ENCODE measurements around the gene KRT86.
"Not testable (repeated sequence)": the region's sequence is repeated elsewhere in the genome, so short reads cannot be mapped to it uniquely, and the experiment has no call there.

KRT86 gene

DNA sequence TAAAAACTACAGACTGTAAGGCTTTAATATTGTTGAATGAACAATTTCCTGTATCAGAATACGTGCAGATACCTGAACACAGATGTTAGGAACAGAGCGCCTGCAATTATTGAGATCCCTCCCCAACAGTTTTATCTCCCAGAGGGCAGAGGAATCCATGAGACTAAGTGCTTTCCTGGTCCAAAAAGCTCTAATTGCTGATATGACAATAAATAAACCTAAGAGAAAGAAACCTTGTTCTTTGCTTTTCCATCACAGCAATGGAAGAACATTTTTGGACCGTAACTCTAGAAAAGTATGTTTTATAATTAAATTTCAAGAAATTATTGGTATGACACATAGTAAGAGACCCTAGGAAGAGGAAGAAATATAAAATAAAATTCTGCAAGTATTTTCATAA, 59.7 kb downstream of the KRT86 start:
- DNase-seq (ENCODE audit: low spot score): no peak

DNA sequence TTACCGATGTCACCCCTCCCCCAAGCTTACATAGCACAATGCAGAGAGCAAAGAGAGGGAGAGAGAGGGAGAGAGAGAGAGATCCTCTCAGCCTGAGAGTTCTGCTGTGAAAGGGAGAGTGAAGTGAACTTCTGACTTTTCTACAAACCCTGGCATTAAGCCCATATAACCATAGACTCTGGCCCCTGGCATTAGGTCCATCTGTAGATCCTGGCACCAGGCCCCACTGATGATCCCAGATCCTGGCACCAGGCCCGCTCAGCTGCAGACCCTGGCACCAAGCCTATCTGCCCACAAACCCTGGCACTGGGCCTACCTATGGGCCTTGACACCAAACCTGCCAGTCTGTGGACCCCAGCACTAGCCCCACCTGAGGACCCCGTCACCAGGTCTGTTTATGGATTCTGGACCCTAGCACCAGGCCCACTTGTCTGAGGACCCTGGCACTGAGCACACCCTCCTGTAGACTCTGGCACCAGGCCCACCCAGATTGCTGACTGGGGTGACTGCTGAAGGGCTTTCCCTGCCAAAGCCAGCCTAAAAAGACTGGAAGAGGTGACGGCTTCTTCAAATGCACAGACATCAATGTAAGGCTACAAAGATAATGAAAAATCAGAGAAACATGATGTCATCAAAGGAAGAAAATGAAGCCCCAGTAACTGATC, 61.3 kb downstream of the KRT86 start:
- DNase-seq (ENCODE audit: low spot score): no peak

DNA sequence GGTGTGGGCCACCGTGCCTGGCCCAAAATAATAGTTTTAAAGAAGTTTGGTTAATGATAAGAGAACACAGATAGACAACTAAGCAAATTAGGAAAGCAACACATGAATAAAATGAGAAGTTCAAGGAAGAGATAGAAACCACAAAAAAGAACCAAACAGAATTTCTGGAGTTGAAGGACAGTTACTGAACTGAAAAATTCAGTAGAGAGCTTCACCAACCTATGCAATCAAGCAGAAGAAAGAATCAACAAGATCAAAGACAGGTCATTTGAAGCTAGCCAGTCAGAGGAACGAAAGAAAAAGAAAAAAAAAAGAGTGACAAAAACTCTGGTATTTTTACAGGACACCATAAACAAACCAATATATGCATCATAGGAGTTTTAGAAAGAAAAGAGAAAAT, 62.2 kb downstream of the KRT86 start:
- DNase-seq (ENCODE audit: low spot score): no peak

DNA sequence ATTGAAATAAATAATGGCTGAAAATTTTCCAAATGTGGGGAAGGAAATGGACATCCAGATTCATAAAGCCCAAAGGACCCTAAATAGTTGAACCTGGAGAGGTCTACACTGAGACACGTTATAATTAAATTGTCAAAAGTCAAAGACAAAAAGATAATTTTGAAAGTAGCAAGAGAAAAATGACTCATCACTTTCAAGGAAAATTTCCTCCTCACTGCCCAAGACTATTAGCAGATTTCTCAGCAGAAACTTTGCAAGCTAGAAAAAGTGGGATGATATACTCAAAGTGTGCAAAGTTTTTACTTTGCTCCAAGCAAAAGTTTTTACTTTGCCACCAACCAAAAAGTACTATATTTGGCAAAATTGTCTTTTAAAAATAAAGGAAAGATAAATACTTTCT, 62.6 kb downstream of the KRT86 start:
- no peak for DNase-seq (ENCODE audit: low spot score)

DNA sequence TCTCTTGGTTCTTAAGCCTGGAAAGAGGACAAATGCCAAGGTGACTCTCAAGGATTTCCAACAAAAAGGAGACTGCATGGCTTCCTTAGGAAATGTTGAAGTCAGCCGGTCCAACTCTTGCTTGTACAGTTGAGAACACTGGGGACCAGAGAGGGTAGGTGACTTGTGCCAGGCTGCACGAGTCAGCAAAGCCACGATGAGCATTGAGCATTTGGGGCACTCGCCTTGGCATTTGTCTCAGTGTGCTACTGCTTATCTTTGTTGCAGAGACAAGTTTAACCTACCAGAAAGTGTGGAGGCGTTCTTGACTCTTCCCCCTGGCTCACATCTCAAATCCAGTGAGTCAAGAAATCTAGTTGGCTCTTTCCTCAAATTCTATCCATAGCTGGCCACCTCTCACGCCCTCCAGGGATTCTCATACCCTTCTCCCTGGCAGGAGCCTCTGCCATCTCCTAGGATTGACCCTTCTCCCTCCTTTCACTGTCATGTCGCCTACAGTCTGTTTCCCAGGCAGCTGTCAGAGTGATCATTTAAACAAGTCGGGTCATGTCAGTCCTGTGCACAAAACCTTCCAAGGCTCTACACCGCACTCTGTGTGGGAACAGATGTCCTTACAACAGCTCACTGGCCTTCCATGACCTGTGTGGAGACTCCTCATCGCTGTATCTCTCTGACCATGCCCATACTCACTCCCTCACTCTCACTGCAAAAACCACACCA, 64.0 kb downstream of the KRT86 start:
- DNase-seq (ENCODE audit: low spot score): no peak

DNA sequence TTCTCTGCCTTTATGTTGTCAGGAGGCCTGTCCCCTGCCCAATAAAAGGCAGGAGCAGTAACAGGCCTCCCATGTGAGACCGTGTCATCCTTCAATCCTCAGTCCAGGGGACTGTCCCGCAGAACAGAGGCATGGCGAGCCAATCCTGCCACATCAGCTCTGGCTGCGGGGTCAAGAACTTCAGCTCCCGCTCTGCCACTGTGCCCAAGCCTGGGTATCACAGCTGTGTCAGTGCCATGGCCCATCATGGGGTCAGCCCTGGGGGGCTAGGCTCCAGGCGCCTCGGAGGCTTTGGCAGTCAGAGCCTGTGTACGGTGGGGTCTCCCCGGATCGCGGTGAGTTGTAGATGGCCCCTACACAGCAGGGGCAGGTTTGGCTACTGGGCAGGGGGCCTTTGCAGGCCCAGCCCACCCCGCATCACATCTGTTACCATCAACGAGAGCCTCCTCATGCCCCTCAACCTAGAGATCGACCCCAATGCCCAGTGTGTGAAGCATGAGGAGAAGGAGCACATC, 66.7 kb downstream of the KRT86 start:
- no peak for DNase-seq (ENCODE audit: low spot score)

GRCh38 chr12:52342781-52343490, 68.5 kb downstream of the KRT86 start:
- DNase-seq (ENCODE audit: low spot score): no peak

- no peak for DNase-seq (ENCODE audit: low spot score)
Observed at GRCh38 chr12:52343550-52343949, 69.1 kb downstream of the KRT86 start.

DNA sequence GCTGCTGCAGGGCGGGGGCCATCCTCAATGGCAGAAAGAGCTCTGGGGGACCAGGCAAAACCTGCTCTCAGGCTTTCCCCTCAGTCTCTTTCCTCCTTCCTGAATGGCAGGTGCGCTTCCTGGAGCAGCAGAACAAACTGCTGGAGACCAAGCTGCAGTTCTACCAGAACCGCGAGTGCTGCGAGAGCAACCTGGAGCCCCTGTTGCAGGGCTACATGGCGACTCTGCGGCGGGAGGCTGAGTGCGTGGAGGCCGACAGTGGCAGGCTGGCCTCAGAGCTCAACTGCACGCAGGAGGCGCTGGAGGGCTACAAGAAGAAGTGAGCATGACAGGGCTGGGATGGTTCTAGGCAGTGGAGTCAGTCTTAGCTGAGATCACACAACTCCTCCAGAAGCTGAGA, 69.7 kb downstream of the KRT86 start:
- no peak for DNase-seq (ENCODE audit: low spot score)

GRCh38 chr12:52345041-52345440, 70.6 kb downstream of the KRT86 start:
- DNase-seq (ENCODE audit: low spot score): not testable (repeated sequence)

DNA sequence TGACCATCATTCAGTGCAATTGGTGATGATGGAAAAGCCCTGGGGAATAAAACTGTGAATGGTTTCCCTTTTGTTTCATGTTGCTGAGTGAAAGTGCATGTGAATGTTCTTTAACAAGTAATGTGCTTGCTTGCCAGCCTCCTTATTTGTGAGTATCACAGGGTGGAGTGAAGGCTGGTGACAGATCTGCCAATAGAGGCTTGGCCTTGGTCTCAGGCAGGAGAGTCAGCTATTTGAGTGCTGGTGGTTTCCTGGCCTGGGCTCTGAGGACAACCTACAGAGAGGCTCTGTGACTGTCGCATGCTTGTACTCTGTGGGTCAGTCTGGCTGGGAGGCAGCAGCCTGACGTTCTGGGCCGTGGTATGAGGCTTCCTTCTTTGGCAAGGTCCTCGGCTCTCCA, 72.1 kb downstream of the KRT86 start:
- no peak for DNase-seq (ENCODE audit: low spot score)

GRCh38 chr12:52347016-52347415, 72.6 kb downstream of the KRT86 start:
- no peak for DNase-seq (ENCODE audit: low spot score)

DNA sequence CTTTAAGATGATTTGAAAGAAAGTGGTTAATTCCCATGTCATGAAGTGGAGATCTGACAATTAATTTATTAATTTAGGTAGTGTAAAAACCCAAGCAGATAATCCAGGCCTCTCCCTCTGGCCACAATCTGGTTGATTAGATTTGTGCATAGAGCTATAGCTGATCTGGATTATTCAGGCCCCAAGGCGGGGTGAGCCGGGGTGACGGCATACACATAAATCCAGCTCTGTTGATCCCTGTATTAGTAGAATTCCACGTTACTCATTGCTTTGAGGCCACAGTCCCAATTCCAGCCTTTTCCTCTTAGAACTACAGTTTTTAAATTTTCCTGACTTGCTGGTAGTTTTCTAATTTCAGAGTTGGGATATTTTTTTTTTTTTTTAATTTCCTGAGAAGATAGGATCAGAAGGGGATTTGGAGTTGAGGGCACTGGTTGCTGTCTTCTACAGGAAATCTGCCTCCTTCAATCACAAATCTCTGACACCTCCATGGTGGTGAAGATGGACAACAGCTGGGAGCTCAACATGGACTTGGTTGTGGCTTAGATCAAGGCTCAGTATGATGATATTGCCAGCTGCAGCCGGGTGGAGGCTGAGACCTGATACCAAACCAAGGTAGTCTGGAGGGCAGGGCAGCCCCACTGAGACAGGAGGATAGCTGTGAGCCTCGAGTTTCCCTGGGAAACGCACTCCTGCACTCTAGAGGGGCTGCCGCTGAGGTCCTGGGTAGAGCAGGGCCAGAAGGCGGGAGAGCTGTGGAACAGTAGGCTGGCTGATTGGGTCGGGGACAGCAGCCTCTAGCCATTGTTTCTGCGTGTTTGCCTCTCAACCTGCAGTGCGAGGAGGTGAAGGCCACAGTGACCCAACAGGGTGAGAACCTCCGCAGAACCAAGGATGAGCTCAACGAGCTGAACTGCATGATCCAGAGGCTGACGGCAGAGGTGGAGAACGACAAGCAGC, 73.4 kb downstream of the KRT86 start:
- DNase-seq (ENCODE audit: low spot score): no peak

DNA sequence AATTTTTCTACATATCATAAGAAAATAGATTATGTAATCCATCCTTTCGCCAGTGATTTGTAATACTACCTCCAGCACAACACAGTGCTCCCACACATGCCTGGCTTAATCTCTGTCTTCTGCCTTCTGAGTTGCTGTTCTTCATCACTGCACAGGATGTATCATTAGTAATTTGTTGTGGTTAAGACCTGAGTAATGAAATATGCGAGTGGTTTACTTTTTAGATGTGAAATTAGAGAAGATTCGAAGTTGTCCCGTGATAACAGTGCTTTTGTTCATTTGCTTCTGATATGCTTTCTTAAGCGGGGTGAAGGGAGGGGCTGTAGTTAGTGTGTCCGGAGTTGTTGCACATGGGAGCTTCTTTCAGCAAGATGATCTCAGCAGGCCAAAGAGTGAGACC, 74.8 kb downstream of the KRT86 start:
- no peak for DNase-seq (ENCODE audit: low spot score)

DNA sequence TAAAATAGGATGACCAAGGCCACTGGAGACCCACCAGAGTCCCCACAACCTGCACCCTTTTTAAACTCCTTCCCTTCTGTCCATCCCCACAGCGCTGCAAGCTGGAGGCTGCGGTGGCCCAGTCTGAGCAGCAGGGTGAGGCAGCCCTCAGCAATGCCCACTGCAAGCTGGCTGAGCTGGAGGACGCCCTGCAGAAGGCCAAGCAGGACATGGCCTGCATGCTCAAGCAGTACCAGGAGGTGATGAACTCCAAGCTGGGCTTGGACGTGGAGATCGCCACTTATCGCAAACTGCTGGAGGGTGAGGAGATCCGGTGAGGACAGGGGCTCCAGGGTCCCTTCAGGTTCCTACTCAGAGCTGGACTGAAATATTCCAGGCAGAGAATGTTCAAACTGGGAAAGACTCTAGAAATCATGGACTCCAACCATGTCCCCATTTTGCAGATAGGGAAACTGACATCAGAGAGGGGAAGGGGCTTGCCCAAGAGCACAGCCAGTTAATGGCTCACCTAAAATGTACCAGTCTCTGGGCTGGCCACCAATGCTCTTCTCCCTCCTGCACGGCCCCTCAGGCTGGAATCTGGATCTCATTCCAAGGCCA, 75.7 kb downstream of the KRT86 start:
- no peak for DNase-seq (ENCODE audit: low spot score)

DNA sequence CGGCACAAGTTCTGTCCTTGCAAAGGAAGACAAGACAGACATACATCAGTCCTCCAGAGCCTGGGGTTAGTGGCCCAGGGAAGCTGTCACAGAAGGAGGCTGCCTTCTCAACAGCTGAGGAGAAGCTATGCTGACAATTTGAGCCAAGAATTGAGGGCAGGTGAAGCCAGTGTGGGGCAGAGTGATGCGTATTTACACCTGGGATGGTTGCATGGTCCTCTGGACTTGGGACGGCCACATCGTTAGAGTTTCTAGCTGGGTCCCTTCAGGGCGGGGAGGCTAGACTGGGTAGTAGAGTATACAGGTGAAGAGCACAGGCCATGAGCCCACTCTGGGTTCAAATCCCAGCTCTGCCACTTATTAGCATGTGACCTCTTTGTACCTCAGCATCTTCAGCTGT, 76.3 kb downstream of the KRT86 start:
- no peak for DNase-seq (ENCODE audit: low spot score)

DNA sequence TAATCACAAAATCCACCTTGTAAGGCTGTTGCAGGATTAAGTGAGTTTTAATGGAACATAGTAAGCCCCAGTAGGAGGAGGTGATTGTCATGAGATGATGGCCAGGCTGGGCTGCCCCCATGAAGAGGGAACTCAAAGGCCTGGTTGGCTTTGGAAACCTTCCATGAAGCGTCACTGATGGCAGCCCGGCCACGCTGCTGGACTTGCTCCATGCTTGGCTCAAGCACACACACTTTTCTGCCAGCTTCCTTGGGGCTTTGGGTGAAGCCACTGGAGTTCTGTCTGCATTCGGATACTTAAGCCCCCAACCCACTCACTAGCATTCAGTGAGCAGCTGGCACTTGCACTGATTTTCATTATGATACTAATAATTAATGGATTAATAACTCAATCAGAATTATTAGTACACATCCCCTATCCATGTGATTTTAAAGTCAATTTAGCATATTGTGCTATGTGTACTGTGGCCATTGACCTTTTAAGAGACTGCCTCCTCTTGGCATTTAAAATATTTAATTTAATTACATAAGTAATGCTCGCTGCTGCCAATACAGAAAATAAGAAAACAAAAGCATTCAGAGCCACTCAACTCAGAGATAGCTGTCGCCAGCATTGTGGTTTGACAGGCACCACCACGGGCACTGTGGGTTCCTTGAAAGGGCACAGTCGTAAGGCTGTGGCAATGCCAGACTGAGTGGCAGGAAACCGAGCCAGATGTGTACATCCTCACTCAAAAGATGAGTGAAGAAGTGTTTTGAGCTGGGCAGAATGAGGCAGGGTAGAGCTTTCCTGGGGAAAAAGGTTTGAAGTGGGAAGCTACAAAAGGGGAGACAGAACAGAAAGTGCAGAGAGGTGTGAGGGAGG, 77.0 kb downstream of the KRT86 start:
- DNase-seq (ENCODE audit: low spot score): no peak

GRCh38 chr12:52352951-52353350, 78.5 kb downstream of the KRT86 start:
- DNase-seq (ENCODE audit: low spot score): no peak

DNA sequence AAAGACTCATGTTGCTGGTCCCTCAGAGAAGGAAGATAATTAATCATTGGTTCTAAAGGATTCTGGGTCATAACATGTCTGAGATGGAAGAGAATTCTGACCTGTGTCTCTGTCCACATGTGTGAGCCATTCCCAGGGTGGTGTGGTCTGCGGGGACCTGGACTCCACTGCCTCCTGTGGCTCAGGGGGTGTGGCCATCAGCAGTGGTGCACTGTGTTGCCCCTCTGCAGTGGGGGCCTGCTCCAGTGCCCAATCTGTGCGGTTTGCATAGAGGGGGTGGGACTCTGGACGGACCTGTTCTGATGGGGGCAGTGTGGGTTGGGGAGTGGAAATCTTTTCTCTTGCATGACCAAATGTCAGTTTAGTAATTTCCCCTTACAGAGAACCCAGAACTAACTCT, 79.3 kb downstream of the KRT86 start:
- DNase-seq (ENCODE audit: low spot score): no peak

- no peak for DNase-seq (ENCODE audit: low spot score)
Observed at GRCh38 chr12:52354200-52354599, 79.8 kb downstream of the KRT86 start.
